ENCODE results near the gene CEP290.

- no peak for TF ChIP-seq POLR2A (IDR thresholded peaks at IDR 0.05)
- TF ChIP-seq, protein P1, sequence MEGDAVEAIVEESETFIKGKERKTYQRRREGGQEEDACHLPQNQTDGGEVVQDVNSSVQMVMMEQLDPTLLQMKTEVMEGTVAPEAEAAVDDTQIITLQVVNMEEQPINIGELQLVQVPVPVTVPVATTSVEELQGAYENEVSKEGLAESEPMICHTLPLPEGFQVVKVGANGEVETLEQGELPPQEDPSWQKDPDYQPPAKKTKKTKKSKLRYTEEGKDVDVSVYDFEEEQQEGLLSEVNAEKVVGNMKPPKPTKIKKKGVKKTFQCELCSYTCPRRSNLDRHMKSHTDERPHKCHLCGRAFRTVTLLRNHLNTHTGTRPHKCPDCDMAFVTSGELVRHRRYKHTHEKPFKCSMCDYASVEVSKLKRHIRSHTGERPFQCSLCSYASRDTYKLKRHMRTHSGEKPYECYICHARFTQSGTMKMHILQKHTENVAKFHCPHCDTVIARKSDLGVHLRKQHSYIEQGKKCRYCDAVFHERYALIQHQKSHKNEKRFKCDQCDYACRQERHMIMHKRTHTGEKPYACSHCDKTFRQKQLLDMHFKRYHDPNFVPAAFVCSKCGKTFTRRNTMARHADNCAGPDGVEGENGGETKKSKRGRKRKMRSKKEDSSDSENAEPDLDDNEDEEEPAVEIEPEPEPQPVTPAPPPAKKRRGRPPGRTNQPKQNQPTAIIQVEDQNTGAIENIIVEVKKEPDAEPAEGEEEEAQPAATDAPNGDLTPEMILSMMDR (IDR thresholded peaks at IDR 0.05), result no peak
These were observed 126.1 kb downstream of the CEP290 start for GRCh38 chr12:88015825-88016224.

All from uterus (tissue), 2 donors.